Ramos (cell line): ENCODE data around the gene CDK2AP2.

Experiments
- in situ Hi-C: fragments of 300-500 bp; cut with MboI; formaldehyde crosslinking; loops from one replicate; pipeline ENCODE4 v1.14.3; 2022; ENCODE audit warnings: low sequenced_read_pairs; ENCODE audit not compliant: unreplicated experiment

CDK2AP2 gene

GRCh38 chr11:67504950-67505581 is 2.9 kb downstream of the CDK2AP2 start, which contains the start of gene PITPNM1:
Gene PITPNM1, minus strand, starts transcription at chr11:67505363. Its CDS starts 1,183 bp downstream, at chr11:67504180.
- in situ Hi-C loops: no loop called here

- in situ Hi-C loops: no loop called here
Measured at GRCh38 chr11:67504005-67504949, 3.7 kb downstream of the CDK2AP2 start.

- in situ Hi-C loops: no loop called here
Measured at GRCh38 chr11:67503119-67504004, 4.6 kb downstream of the CDK2AP2 start.

GRCh38 chr11:67502328-67502979 is 5.5 kb downstream of the CDK2AP2 start:
- in situ Hi-C loops: no loop called here

DNA sequence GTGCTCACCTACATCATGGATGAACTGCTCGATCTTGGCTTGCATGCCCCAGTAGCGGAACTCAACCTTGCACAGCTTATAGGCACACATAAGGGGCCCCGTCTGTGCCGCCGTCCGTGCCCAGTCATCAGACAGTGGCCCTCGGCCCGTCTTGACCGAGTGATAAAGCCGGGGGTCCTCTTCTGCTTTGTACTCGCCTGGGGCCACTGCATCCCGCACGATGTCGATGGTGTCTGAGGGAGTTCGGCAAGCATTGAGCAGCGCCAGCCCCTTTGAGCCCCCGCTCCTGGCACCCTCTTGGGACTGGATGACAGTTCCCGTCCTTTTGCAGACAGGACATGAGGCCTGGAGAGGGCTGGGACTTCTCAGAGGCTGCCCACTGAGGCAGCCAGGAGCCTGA is 6.1 kb downstream of the CDK2AP2 start:
- in situ Hi-C loops: no loop called here

GRCh38 chr11:67500831-67501715 is 6.9 kb downstream of the CDK2AP2 start:
- in situ Hi-C loops: no loop called here

- in situ Hi-C loops: no loop called here
Measured at GRCh38 chr11:67500484-67500821, 7.5 kb downstream of the CDK2AP2 start.

- in situ Hi-C loops: no loop called here
Measured at GRCh38 chr11:67499808-67500483, 8.0 kb downstream of the CDK2AP2 start.

GRCh38 chr11:67498544-67498972 is 9.4 kb downstream of the CDK2AP2 start:
- in situ Hi-C loops: no loop called here

DNA sequence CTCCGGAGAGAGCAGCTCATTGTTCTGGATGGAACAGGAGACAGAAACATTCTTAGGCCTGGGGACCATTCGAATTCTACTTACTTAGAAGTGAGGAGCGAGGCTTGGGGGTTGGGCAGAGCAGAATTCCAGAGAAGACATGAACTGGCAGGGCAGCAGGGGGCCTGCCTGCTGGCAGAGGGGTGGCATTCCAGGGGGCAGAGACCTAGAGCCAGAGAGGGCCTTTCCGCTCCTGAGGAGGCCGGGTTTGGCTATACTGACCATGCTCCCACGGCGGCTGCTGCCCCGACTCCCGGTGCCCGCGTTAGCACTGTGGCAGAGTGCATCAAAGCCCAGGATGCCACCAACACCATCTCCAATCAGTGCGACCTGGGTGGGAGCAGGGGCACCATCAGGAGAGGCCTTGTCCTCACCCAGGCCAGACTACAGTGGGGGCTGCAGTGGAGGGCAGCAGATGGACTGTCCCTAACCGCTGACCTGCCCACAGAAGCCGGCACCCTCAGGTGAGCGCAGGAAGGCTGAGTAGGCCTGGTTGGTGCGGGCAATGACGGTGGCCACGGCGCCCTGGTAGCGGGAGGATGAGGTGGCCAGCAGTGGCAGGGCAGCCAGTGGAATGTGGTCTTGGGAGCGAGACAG is 10.2 kb downstream of the CDK2AP2 start:
- in situ Hi-C loops: no loop called here

DNA sequence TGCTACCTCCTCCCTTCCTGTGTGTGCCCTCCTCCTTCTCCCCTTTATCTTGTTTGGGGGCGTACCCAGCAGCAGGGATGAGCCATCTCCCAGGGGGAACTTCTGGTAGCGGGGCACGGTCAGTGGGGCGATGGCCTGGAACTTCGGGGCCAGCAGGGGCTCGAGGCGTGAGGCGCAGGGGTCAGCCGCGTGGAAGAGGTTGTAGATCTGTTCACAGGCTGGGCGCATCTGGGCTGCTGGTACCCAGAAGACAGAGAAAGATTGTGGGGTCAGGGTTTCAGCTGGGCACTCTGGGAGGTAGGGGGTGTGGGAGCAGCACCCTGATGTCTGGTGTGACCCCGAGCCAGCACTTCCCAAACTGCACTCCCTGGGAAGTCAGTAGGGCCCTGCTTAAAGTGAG is 11.8 kb downstream of the CDK2AP2 start:
- in situ Hi-C loops: no loop called here

- in situ Hi-C loops: no loop called here
Measured at GRCh38 chr11:67495234-67496005, 12.5 kb downstream of the CDK2AP2 start.

DNA sequence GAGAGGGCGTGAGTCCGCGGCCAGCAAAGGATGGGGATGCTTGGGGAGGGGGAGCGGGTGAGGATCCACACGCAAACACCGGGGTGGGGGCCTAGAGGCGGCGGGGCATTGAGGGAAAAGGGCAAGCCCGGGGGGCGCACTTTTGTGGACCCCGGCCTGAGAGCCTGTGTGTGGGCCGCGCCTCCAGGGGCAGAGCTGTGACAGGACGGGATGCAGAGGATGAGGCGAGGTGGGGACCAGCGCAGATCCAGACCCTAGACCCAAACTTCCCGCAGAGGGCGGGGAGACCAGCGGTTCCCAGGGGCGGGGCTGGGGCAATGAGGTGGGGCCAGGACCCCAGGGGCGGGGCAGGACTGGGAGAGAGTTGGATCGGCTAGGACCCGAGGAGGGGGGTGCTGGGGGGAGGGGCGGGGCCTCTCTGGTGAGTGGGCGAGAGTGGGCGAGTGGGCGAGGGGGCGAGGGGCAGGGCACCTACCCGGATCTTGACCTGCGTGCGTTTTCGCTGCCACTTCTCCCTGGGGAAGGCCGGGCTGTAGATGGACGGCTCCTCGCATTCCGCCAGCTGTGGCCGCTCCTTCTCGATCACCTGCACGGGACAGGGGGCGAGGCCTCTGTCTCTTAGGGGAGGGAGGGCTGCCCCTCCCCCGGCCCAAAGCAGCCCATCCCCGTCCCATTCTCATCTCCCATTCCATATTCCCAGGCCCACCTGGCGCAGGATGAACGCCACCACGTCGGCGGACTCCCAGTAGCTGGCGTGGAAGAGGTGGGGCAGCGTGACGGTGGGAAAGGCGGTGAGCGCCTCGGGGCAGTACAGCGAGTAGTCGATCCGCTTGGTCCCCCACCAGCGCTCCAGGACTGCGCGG is 13.4 kb downstream of the CDK2AP2 start:
- in situ Hi-C loops: no loop called here

- in situ Hi-C loops: no loop called here
Measured at GRCh38 chr11:67493548-67494370, 14.2 kb downstream of the CDK2AP2 start.

DNA sequence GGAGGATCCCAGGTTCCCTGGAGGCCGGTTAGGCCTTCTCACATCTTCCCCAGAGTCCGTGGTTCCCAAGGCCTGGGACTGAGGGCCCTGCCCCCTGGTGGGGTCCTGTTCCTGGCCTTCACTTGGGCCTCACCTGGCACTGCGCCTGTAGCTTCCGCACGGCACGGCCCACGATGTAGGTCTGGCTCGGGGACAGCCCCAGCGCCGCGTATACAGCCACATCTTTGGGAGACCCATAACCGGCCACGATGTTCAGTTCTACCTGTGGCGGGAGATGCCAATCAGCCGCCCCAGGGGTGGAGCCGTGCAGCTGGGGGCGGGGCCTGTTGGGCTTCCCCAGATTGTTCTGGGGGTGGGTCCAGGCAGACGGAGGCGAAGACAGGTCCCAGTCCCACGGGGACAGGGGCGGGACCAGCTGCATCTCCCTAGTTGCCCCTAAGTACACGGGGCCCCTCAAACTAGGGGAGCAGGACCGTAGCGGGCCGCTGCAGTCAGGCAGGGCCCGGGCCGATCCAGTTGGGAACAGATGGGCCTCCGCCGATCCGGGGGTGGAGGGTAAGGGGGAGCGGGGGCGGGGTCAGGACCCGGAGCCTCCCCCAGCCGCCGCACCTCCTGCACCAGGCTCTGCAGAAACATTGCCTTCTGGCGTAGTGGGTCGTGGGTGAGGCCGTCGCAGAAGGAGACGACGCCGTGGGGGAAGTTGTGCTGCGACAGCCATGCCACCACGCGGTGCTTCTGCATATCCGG is 15.0 kb downstream of the CDK2AP2 start:
- in situ Hi-C loops: no loop called here
